ENCODE data around the gene XIRP2.

GRCh38 chr2:167297292-167297691 is 409.0 kb downstream of the XIRP2 start:
- TF ChIP-seq POLR2A (IDR thresholded peaks at IDR 0.05) (no peak), POLR2AphosphoS5 (IDR thresholded peaks at IDR 0.05) (no peak)
- TF ChIP-seq, protein P1, sequence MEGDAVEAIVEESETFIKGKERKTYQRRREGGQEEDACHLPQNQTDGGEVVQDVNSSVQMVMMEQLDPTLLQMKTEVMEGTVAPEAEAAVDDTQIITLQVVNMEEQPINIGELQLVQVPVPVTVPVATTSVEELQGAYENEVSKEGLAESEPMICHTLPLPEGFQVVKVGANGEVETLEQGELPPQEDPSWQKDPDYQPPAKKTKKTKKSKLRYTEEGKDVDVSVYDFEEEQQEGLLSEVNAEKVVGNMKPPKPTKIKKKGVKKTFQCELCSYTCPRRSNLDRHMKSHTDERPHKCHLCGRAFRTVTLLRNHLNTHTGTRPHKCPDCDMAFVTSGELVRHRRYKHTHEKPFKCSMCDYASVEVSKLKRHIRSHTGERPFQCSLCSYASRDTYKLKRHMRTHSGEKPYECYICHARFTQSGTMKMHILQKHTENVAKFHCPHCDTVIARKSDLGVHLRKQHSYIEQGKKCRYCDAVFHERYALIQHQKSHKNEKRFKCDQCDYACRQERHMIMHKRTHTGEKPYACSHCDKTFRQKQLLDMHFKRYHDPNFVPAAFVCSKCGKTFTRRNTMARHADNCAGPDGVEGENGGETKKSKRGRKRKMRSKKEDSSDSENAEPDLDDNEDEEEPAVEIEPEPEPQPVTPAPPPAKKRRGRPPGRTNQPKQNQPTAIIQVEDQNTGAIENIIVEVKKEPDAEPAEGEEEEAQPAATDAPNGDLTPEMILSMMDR (IDR thresholded peaks at IDR 0.05): no peak

All from prostate gland (tissue), 2 donors.